Skin epidermis (tissue), 12 donors: Measurements from ENCODE around the gene BEND7.

ENCODE experiments used
- H3K27ac ChIP-seq, 21 experiments: fragments of 200-600 bp; sonication (generic) in 11 of 21; one replicate each; pipeline ENCODE4 v1.5.0; 2020; ENCODE audit warnings: mild to moderate bottlenecking in 3 of 21, inconsistent platforms in 2 of 21, moderate library complexity in 2 of 21
- H3K4me3 ChIP-seq, 7 experiments: fragments of 200-600 bp; sonication (generic) in 2 of 7; one replicate each; pipeline ENCODE4 v1.5.0; 2020; ENCODE audit warnings: inconsistent platforms in 2 of 7, mild to moderate bottlenecking in 2 of 7, moderate library complexity in 1 of 7

The BEND7 gene

DNA sequence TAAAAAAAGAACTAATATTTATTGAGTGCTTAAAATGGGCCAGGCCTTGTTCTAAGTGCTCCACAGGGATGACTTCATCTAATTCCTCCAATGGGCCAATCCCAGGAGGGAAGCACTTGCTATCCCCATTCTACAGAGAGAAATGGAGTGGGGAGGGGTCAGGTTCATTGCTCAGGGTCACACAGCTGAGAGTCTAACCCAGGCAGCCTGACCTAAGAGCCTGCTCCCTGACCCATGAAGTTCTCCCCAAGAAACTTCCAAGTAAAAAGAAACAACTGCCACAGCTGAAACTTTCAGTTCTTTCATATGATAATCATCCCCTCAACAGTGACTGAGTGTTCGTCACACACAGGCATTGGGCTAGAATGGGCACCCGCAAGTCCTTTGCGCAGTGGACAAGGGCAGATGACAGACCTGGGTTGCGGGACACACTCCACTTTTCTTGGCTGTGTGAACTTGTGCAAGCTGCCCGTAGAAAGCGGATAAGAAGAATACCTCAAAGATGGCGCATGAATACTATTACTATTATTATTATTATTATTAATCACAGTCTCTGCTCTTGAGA lies 39.7 kb downstream of the BEND7 start:
- Histone ChIP-seq H3K27ac (no peak overlapping the region), H3K4me3 (no peak overlapping the region)

DNA sequence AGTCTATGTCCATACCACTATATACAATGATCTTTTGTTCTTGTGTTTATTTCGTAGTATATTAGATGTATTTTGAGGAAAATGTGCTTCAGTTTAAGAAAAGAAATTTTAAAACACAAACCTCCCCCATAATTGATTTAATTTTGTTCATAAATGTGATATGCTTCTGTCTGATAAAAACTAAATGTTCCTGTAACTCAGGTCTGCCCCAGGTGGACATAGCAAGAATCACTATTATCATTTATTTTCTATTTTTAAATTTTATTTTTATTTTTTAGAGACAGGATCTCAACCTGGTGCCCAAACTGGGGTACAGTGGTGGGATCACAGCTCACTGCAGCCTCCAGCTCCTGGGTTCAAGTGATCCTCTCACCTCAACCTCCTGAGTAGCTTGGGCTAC lies 43.2 kb downstream of the BEND7 start:
- H3K27ac ChIP-seq, result no peak overlapping the region
- H3K4me3 ChIP-seq, result no peak overlapping the region

DNA sequence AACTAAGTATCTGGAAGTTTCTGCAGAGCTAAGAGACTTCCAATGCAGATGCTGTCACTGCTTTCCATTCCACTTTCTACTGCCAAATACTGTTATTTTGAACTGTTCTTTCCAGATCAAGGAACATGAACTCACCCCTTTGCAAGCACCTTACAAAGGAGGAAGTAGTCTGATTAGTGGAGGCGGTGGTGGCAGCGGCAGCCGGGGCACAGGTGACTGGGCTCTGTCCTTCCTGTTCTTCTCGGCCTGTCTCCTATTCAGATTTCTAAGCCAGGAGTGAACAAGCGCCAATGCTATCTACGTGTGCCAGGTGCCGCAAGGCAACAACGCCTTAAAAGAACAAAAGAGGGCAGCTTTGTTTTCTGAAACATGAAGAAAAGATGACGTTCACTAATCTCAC lies 44.9 kb downstream of the BEND7 start:
- Histone ChIP-seq H3K4me3 (no peak overlapping the region), H3K27ac (no peak overlapping the region)

DNA sequence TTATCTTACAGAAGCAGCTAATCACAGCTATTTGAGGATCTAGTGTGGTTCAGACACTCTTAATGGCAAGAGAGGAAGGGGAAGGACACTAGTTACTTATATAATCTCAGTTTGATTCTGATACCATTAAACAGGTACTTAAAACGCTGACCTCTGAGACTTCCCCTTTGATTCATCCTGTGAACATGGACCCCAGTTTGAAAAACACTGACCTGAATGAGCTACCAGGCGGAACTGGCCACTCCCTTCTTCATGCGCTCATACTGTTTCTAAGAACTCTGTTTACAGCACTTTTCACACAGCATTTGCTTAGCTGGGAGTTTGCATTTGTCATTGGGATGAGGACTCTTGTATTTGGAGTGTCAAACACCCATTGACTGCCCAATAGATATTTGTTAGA lies 45.7 kb downstream of the BEND7 start:
- Histone ChIP-seq H3K27ac (no peak overlapping the region), H3K4me3 (no peak overlapping the region)

DNA sequence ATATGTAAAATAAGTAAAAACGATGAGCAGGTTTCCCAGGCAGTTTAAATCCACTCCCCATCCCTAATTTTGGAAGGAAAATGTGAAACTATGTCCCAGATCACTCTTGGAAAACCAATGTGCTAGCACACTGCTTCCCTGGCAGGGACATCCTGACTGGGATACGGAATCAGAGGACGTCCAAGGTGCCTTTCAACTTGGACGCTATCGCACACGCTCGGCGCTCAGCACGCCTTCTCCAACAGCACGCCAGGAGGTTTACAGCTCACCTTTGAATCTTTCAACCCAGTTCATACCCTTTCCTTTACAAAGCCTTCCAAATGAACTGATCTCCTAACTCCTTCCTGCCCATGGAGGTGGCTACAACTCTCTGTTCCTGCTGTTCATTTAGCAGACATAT lies 47.1 kb downstream of the BEND7 start:
- no peak overlapping the region for H3K4me3 ChIP-seq
- no peak overlapping the region for H3K27ac ChIP-seq

DNA sequence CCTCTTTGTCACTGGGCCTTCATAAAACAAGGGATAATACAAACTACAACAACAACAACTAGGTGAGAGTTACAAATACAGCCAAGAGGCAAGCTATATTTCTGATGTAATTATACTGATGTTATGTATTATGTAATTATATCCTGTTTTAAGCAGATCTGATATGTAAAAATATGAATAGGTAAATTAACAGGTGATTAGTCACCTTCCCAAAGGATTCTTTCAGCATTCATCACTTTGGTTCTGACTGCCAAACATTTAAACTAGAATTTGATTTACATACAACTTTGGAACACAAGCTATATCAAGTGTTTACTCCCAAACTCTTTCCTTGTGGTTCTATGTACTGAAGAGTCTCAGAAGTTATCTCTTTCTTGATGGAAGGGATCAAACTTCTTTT lies 53.7 kb downstream of the BEND7 start:
- Histone ChIP-seq H3K27ac (no peak overlapping the region), H3K4me3 (no peak overlapping the region)

DNA sequence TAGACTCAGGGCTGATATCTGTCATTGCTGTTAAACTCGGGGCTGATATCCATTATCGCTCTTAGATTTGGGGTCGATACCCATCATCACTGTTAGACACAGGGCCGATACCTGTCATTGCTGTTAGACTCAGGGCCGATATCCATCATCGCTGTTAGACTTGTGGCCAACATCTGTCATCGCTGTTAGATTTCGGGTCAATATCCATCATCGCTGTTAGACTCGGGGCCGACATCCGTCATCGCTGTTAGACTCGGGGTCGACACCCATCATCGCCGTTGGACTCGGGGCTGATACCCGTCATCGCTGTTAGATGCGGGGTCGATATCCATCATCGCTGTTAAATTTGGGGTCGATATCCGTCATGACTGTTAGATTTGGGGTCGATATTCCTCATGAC lies 54.8 kb downstream of the BEND7 start:
- no peak overlapping the region for H3K4me3 ChIP-seq
- no peak overlapping the region for H3K27ac ChIP-seq

DNA sequence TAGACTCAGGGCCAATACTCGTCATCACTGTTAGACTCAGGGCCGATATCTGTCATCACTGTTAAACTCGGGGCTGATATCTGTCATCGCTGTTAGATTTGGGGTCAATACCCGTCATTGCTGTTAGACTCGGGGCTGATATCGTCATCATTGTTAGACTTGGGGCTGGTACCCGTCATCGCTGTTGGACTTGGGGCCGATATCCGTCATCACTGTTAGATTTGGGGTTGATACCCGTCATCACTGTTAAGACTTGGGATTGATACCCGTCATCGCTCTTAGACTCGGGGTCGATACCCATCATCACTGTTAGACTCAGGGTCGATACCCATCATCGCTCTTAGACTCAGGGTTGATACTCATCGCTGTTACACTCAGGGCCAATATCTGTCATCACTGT lies 56.5 kb downstream of the BEND7 start:
- H3K4me3 ChIP-seq, result no peak overlapping the region
- H3K27ac ChIP-seq, result no peak overlapping the region

DNA sequence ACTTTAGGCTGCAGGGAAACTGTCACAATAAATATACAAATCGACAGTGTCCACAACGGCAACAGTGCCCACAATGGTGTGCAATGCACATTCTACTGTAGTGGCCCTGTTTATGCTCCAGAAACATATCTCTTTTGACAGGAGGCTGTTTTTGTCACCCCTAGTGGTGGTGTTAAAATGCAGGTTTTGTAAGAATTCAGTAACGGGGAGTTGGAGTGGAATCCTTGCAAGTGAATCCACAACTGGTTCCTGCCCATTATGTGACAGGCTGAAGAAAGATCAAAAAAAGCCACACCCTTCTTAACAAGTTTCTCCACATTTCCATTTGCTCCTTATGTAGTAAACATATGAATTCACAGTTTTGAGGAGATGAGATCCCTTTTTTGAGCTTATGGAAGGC lies 58.5 kb downstream of the BEND7 start:
- no peak overlapping the region for H3K4me3 ChIP-seq
- no peak overlapping the region for H3K27ac ChIP-seq

DNA sequence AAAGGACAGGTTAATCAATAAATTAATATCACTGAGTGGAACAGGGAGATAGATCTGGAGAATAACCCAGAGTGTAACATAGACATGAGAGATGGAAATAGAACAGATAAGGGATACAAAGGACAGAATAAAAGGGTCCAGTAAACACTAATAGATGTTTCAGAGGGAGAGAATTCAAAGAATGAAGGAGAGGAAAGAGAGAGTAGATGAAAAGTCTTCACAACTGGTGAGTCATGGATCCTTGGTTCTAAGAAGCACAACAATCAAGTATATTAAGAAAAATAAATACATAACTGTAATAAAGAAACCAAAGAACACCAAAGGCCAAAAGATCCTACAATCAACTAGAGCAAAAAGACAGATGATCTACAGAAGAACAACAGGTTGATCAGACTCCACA lies 66.3 kb downstream of the BEND7 start:
- no peak overlapping the region for H3K27ac ChIP-seq
- H3K4me3 ChIP-seq, result no peak overlapping the region

DNA sequence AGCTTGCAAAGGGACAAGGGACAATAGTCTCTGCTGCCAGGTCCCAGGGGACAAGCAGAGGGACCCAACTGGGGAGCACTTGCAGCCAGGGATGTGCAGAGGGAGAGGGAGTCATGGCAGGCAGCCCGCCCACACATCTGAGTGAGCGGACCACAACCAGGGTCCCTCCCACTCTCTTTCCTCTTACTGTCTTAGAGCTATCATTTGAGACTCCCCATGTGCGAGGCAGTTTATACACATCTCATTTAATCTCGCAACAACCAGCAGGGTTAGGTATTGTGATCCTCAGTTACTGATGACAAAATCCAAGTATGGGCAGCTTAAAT lies 70.2 kb downstream of the BEND7 start:
- no peak overlapping the region for H3K27ac ChIP-seq
- H3K4me3 ChIP-seq, result no peak overlapping the region

DNA sequence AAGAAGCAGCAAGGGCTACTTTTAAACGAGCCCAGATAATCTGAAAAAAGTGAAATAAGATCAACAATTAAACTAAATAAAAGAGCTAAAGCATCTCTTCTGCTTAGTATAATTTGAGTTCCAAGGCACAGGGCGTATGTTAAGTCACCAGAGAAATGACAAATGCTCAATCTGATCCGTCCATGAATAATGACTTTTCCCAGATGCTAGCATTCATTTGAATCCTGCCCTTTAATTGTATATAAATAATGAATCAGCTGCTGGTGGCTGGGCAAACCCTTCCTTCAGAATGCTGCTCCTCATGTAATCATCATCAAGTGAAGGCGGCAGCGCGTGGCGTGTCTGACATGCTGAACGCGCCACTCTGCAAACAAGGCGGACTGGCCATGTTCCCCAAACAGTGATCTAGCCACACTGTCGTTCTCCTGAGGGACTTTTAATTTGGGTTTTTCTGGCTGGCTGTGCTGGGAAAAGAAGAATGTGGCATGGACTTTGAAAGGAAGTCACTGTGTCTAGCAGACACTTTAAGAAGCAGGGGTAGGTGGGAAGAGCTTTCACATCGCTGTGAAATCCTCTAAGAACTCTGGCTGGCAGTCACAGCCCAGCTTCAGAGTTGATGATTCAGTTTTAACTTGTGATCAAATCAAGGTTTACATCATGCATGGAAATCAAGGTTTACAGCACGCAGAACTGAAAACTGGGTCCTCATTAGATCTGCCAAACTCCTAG lies 70.7 kb downstream of the BEND7 start:
- no peak overlapping the region for H3K27ac ChIP-seq
- H3K4me3 ChIP-seq, result no peak overlapping the region

DNA sequence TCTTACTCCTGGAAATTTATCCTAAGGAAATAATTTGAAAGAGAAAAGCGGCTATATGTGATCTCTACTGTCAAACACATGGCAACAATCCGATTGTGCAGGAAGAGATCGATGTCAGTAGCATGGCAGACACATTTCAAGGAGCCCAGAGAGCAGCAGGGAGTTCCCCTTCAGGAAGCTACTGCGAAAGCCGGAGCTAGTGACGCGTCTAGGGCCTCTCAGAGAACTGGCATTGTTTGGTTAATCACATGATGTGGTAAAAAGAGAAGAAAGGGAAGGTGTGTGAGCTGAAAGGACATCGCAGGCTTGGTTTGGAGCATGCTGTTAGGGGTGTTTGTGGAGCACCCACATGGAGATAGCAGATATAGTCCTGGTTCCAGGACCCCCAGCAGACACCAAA lies 74.9 kb downstream of the BEND7 start:
- no peak overlapping the region for H3K27ac ChIP-seq

DNA sequence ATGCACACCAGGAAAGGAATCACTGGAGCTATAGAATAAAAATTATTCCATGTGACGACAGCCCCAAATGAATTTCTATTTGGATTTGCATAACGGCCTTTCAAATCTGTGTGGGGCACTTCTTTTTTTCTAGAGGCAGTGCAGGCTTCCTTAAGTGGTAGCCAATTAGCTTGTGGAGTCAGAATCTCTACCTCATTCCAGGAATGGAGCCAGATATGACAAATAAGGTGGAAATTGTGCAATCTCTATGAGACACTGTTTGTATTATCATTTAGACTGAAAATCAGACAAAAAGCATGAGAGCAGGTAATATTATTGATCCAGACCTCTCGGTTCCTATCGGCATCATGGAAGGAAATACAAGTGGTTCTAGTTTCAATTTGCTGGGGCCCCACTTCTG lies 78.7 kb downstream of the BEND7 start:
- Histone ChIP-seq H3K4me3 (no peak overlapping the region), H3K27ac (no peak overlapping the region)

More for the DNA sequence above, 74.9 kb downstream of the BEND7 start:
- no peak overlapping the region for H3K4me3 ChIP-seq

DNA sequence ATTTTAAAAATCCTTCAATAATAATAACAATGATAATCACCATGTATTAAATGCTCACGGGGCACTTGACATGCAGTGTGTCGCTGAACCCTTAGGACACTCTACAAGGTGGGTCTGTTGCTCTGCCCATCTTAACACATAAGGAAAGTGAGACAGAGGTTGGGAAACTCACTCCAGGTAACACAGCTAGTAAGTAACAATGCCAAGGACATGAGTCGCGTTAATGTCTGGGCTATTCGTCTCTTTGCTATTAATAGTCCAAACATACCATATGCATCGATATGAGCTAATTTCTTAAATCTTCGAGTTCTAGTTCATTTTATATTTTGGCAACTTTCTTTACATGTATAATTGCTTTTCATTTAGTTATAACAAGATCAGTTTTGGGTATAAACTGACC lies 79.5 kb downstream of the BEND7 start:
- H3K27ac ChIP-seq, result no peak overlapping the region
- no peak overlapping the region for H3K4me3 ChIP-seq

DNA sequence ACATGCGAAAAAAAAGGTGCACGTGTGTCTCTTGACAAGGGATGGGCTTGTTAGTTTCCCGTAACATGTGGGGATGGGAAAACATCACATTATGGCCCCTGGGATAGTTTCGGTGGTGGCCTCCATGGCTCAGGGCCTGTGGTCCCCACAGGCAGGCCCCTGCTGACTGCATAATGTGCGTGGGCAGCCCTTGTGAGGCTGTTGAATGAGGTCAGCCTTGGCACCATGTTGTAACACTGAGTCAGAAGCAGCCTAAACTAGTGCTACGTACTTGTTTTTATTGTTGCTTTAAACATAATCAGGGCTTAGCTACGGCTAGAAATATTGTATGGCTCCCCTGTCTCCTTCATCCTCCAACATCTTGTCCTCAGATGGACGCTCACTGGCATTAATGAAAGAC lies 80.6 kb downstream of the BEND7 start:
- no peak overlapping the region for H3K27ac ChIP-seq
- H3K4me3 ChIP-seq, result no peak overlapping the region

DNA sequence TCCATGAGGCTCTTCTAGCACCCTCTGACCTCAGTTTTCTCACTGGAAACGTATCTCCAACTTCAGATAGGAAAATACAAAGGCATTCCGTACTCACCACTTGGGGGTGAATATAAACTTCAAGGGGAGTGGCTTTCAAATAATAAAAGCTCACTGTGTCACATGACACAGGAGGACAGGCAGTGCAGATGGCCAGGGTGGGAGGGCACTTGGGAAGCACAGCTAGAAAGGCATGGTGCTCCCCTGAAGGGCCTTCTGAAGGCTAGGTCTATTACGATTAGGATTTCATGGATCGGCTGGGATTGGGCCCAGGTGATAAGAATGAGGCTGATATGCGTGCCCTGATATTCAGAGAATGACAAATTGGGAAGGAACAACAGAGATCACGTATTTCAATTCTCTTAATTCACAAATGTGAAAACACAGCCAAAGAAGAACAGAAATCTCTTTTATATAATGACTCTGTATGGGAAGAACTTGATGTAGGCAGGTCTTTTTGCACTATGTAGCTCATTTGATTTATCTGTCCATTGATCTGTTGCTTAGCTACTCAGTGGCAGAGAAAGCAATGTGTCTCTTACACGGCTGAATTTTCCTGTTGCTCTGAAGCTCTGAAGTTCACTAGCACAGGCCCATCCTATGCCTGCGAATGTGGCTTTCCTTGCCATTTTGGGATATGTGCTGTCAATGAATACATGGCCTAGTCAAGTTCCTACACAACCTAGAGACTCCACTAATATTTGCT lies 83.0 kb downstream of the BEND7 start:
- Histone ChIP-seq H3K27ac (no peak overlapping the region), H3K4me3 (no peak overlapping the region)

DNA sequence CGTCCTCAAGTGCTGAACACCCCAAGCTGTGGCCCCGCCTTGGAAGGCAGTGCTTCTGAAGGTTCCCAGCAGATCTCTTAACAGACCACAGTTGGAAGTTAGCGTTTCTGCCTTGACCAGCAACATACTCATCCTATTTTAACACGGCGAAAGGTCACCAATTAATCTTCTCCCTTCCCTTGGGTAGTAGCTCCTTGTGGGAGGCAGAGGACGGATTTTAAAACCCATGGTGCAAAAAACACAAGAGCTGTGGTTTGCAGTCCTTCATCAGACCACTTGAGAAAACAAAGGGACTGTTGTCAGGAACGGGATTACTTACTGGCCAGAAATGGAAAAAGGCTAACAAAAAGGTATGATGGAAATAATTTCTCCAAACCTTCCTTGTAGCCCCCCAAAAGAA lies 87.3 kb downstream of the BEND7 start:
- H3K4me3 ChIP-seq, result no peak overlapping the region
- H3K27ac ChIP-seq, result no peak overlapping the region

DNA sequence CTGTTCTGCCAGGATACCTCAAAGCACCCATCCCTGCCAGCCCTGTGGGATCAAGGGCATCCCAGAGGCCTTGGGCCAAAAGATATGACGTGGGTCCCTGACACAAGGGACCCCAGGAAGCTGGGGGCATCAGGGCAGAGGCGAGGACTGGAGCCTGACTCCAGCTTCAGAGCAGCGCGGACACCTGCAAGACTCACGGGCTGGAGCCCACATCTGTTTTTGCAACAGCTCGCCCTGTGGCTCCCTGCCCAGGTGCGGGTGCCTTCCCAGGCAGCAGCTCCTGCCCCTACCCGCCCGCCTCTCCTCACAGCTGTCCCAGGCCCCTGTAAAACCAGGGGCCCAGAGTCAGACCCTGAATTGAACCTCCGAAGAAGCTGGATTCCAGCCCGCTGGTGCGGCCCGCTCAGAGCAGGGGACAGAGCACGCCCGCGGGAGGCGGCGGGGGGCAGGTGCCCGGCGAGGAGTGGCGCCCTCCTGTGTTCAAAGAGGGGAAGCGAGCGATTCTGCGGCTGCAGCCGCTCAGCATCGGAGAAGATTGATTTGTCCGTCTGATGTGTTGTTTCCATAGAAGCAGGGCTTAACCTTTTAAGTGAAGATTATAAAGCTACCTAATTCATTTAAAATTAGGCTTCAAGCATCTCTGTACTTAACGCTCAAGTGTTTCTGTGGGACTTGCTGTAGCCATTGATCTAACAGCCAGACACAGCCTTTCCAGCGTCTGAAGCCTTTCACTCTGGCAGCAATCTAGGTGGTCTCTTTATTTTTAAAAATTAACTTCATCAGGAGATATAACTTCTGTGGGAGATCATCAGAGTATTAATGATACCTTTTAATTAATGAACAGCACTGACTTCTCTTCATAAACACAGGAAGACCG lies 88.4 kb downstream of the BEND7 start:
- Histone ChIP-seq H3K4me3 (peak overlapping the region in 4 of 7 experiments; percentile 3 to 39 (median 16)), H3K27ac (no peak overlapping the region)
